Panc1 (cell line): ENCODE data around the gene SPIRE1.

Experiments used
- POLR2AphosphoS5 ChIP-seq: IDR thresholded peaks from 2 replicates; pipeline ENCODE4 v1.6.1; 2012; ENCODE audit warnings: mild to moderate bottlenecking, low read depth, low read length, moderate library complexity
- REST ChIP-seq, 2 experiments: IDR thresholded peaks; 2 replicates each; pipeline ENCODE4 v1.6.1; 2011 to 2012; ENCODE audit warnings: low read depth in 2 of 2, control low read depth in 1 of 2, low read length in 1 of 2, mild to moderate bottlenecking in 1 of 2, moderate library complexity in 1 of 2; ENCODE audit not compliant: insufficient read depth in 1 of 2
- SIN3A ChIP-seq: IDR thresholded peaks from 2 replicates; pipeline ENCODE4 v1.6.1; 2012; ENCODE audit warnings: low read depth, mild to moderate bottlenecking, low read length, moderate library complexity, borderline replicate concordance; ENCODE audit not compliant: insufficient read depth
- TCF7L2 ChIP-seq: IDR thresholded peaks from 2 replicates; pipeline ENCODE4 v1.6.1; 2011; ENCODE audit warnings: mild to moderate bottlenecking, low read depth, low read length, inconsistent platforms
- TF ChIP-seq, protein P1 (sequence below): fragments of 450-650 bp; IDR thresholded peaks from 2 replicates; pipeline ENCODE4 v1.5.1; 2017; ENCODE audit warnings: mild to moderate bottlenecking

DNA sequence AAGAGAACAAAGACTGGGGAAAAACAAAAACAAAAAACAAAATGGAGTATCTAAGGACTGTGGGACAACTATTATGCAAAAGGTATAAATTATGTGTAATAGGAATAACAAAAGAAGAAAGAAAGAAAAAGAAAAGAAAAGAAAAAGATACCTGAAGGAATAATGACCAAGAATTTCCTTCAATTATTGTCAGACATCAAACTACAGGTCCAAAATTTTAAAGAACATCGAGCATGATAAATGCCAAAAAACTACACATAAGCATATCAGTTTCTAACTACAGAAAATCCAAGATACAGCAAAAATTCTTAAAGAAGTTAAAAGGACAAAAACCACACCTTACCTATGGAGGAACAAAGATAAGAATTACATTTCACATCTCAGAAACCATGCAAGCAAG lies 93.0 kb downstream of the SPIRE1 start:
- TF ChIP-seq, protein P1, sequence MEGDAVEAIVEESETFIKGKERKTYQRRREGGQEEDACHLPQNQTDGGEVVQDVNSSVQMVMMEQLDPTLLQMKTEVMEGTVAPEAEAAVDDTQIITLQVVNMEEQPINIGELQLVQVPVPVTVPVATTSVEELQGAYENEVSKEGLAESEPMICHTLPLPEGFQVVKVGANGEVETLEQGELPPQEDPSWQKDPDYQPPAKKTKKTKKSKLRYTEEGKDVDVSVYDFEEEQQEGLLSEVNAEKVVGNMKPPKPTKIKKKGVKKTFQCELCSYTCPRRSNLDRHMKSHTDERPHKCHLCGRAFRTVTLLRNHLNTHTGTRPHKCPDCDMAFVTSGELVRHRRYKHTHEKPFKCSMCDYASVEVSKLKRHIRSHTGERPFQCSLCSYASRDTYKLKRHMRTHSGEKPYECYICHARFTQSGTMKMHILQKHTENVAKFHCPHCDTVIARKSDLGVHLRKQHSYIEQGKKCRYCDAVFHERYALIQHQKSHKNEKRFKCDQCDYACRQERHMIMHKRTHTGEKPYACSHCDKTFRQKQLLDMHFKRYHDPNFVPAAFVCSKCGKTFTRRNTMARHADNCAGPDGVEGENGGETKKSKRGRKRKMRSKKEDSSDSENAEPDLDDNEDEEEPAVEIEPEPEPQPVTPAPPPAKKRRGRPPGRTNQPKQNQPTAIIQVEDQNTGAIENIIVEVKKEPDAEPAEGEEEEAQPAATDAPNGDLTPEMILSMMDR, result no peak
- TF ChIP-seq POLR2AphosphoS5 (no peak), SIN3A (no peak), TCF7L2 (no peak), REST (IDR thresholded peaks at IDR 0.05; ENCODE audit: insufficient read depth in 1 of 2, low read depth in 2 of 2, low read length in 1 of 2) (no peak)
